T-helper 1 cell treated with Interleukin-12 subunit alpha and Interleukin-12 subunit beta and Interleukin-4 antibody, amounts not matched to agents 30 ng/mL and 1 ng/mL, for 36 hours (primary cell): ENCODE data around the gene TNK1. TPM values are rescaled to one million over a fixed set of nuclear protein-coding genes. Genes with fewer than 3 reads are reported as not detected.

Experiments used
- intact Hi-C: fragments of 100-400 bp; cut with micrococcal nuclease; formaldehyde crosslinking; loops from one replicate; pipeline ENCODE4 v1.15.1; 2024
- total RNA-seq: library from RNA; stranded (reverse); gene quantifications from 2 replicates; pipeline ENCODE4 v1.2.3, GENCODE V29; 2022

The TNK1 gene
- total RNA-seq, 1 donor from 2014 or later, result 1.1 TPM

DNA sequence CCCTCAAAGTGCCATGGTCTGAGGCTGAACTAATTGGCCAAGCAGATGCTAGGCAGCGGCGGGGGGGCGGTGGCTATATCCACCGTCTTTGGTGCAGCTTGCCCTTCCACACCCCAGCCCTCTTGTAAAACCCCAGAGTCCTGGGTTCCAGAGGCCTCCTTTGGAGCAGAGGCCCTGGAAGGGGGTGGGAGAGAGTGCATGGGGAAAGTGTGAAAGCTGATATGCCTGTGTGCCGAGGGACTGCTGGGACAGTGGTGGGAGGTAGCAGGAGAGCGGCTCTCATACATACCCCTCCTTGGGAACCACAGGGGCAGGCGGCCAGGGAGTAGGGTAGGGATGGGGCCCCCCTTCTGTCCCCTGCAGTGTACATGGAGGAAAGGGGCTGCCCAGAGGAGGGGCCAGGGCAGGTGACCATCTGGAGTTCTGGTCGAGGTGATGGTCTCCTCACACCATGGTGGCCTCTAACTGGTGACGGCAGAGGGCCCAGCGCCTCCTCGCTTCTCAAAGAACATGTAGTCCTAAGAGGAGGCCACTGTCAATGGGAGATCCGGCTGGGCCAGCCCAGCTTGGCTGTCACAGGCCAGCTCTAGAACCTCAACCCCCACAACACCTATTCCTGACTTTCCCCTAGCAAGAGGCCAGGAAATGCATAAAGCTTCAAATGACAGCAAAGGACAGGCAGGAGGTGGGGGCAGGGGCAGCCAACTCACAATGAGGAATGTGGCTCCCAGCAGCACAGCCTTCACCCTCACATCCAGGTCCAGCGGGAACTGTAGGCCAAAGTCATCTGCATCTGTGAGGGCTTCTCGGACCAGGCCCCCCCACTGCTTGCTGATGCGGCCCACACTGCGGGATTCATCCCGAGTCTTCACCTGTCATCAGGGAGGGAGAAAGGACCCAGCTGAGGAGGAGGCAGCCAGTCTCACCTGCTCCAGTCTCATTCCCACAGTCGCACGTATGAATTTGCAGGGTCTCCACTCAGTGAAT lies 9.3 kb downstream of the TNK1 start:
- intact Hi-C loops, result no loop called here

DNA sequence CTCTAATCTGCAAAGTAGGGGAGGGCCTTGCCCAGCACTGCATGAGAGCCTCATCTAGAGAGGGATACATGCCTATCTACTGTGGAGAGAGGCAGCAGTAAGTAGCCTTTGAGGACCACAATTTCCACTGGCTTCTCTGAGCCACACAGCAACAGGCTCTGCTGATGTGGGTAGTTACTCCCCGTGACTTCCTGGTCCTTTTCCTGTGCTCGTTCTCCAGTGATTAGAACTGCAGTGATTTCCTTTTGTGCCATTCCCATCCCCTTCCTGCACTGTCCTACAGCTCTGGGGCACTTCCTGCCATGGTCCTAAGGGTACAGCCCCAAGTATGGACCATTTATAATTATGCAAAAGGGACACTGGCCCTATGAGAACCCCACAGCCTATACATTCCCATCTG lies 10.4 kb downstream of the TNK1 start:
- intact Hi-C loops, result no loop called here

- intact Hi-C loops, result no loop called here
Measured at GRCh38 chr17:7392696-7393612, 12.1 kb downstream of the TNK1 start.

- intact Hi-C loops, result loop anchor here (1.0 to 2.0 kb wide), 9 partner anchors 10 to 189 kb away; partner anchors contain the start of genes NEURL4, POLR2A, TMEM102 and TMEM256
Measured at GRCh38 chr17:7393613-7394451, 12.9 kb downstream of the TNK1 start.

DNA sequence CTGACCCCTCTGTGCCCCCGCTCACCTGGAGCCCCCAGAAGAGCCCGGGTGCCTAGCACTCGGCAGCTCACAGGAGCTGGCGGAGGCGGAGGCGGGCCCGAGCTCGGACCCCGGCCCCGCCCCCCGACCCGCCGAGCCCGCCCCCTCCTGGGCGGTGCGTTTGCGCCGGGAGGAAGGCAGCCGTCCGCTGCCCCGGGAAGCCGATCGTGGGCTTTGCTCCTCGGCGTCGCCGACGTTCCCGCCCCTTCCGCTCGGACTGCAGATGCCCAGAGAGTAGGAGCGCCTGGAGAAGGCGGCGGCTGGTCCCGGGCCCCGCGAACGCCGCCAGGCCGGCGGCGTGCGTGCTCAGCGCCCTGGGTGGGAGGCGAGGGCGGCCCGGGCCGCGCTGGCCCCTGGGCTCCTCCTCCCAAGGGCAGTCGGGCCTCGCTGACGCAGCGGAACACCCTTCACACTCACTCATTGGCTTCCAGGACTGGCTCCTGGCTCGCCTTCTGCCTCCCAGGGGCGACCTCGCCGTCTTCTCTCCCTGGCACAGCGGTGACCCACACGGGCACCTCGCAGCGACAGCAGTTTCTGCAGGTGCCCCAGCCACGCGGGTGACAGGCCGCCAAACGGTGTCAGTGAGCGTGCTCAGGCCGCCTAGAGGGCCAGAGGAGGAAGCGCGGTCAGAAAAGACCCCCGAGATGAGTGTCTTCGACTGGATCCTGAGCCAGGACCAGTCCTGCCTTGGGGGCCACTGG lies 13.7 kb downstream of the TNK1 start, which contains the start of gene PLSCR3:
PLSCR3 (minus strand) TSS at position 74 of the 740 bp plus-strand sequence. CDS start 415 bp downstream, outside the sequence.
- intact Hi-C loops, result loop anchor here (1.0 to 2.0 kb wide), 9 partner anchors 10 to 189 kb away; partner anchors contain the start of genes NEURL4, POLR2A, TMEM102 and TMEM256

DNA sequence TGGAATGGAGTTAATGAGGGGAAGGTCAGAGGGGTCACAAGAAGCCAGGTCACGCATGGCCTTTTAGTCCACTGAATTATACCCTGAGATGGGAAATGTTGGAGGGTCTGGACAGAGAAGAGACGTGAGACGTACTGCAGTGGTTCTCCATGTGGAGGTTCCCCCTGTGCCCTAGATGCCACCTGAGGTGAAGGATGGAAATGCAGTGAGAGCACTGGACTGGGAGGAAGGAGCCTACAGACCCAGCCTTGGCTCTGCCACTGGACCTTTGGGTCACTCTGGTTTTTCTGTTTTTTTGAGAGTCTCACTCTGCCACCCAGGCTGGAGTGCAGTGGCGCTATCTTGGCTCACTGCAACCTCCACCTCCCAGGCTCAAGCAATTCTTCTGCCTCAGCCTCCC lies 15.3 kb downstream of the TNK1 start:
- intact Hi-C loops, result no loop called here

GRCh38 chr17:7398612-7399011 lies 17.7 kb downstream of the TNK1 start:
- intact Hi-C loops, result no loop called here

GRCh38 chr17:7403043-7403726 lies 22.3 kb downstream of the TNK1 start:
- intact Hi-C loops, result loop anchor here (5.0 kb wide), 1 partner anchor 439 kb away; no protein-coding TSS in a partner anchor

DNA sequence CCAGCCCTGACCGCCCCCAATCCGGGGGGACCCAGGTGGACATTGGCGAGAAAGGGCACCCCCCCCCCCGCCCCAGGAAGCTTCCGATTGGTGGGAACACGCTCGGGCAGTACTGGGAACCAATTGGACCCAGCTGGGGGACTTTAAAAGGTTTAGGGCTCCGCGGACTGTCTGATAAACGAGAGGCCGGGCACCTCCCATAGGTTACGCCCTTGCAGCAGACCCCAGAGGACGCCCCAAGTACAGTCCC lies 22.8 kb downstream of the TNK1 start:
- intact Hi-C loops, result loop anchor here (5.0 kb wide), 1 partner anchor 439 kb away; no protein-coding TSS in a partner anchor

DNA sequence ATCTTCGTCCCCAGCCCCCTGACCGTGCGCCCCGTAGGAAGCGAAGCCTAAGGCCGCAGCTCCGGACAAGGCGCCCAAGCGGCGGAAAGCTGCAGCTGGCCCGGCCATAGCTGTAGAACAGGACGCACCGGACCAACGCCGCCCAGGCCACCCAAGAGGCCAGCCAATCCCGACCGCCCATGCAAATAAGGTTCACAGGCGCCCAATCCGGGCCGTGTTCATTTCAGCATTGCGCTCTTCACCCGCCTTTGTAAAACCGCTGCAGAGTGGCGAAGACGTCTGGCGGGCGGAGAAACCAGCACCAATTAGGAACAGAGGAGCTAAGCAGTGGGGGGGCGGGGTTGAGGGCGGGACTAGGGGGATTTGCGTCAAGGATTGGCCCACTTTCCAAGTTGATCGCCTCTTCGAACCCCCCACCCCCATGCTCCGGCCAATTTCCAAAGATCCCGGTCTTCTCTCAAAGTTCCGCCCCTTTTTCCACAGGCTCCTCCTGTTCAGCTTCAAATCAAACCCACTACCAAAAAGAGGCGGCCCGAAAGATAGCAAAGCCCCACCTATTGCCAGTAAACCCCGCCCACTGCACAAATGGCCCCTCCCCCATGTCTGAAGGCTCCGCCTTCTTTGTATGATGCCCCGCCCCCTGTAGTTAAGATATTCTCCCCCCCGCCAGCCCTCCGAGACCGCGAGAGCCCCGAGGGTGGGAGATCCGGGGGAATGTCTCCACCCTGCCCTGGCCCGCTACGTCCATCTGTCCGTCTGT lies 23.3 kb downstream of the TNK1 start, which contains the start of gene TMEM256:
TMEM256 (minus strand) TSS at position 121 of the 760 bp plus-strand sequence; CDS start at position 108, 13 bp downstream.
- intact Hi-C loops, result loop anchor here (1.0 to 5.0 kb wide), 13 partner anchors 10 to 438 kb away; partner anchors contain the start of genes ACAP1, FXR2, NEURL4 and PLSCR3

DNA sequence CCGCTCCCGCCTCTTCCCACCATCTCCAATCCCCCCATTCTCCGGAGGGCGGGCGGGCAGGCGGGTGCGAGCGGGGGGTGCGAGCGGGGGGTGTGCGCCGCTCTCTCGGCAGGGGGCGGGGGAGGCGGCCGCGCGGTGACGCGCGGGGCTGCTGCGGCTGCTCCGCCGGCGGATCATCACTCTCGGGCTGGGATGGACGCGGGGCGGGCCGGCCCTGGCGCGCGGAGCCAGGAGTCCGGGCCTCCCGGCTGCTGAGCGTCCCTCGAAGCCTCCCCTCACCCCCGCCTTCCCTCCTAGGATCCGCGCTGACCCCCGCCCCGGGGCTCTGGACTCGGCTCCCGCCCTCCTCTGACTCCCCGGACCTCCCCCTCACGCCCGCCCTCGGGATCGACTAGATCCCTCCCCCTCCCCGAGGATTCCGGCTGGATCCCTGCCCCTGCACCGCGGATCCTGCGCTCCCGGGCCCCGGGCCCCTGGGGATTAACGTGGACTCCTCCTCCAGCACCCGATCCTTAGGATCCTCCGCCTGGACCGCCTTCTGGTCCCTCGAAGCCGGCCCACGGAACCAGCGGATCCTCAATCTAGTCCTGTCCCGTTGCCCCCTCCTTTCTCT lies 24.0 kb downstream of the TNK1 start:
- intact Hi-C loops, result loop anchor here (1.0 to 5.0 kb wide), 13 partner anchors 11 to 437 kb away; partner anchors contain the start of genes ACAP1, FXR2, NEURL4 and PLSCR3

DNA sequence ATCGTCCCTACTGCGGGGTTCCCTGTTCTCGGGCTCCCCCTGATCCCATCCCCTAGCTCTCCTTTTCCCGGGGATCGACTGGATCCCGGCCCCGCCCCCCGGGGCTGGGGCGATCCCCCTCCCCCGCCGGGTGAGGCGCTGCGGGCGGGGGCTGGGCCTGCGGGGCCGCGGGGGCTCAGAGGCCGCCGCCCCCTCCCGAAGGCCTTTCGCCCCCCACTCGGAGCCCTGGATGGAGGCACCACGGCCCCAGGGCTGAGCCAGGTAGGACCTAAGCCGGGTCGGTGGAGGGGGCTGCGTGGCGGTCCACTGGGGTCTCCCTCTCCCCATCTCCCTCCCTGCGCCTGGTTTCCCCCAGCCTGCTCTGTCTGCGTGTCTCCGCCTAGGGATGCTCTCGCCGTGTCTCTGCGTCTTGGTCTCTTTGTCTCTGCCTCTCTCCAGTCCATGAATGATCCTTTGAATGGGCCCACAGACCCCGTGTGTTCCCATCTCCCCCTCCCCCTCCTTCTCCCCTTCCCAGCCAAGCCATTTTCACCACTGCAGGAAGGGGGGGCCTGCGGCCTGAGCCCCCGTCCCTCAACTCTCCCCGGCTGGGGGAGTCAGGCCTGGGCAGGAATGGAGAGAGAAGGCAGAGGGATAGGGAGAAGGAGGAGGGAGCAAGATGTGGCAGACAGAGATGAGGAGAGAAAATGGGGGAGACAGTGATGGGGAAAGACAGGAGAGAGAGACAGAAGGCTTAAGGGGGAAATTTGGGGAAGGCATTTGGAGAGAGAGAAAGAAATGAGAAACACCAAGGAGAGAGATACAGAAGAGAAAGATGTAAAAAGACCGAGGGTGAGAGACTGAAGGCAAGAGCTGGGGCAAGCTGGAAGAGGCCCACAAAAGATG lies 24.7 kb downstream of the TNK1 start:
- intact Hi-C loops, result no loop called here

GRCh38 chr17:7406235-7406825 lies 25.4 kb downstream of the TNK1 start:
- intact Hi-C loops, result no loop called here

DNA sequence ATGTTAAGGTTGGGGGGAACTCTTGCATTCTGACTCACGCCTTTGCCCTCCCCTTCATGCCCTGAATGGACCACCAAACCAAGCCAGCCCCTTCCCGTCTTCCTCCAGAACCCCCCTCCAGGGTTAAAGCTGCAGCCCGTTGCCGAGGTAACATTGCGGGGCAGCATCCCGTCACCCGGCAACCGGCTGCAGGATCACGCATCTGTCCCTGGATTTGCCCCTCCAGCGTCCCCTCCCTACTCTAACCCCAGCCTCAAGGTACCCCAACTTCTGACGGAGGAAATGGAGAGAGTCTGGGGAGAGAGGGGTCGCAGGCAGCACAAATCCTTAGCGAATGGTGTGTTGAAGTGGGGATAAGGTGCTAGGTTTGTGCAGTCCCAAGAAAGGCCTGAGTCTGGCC lies 26.2 kb downstream of the TNK1 start:
- intact Hi-C loops, result no loop called here

DNA sequence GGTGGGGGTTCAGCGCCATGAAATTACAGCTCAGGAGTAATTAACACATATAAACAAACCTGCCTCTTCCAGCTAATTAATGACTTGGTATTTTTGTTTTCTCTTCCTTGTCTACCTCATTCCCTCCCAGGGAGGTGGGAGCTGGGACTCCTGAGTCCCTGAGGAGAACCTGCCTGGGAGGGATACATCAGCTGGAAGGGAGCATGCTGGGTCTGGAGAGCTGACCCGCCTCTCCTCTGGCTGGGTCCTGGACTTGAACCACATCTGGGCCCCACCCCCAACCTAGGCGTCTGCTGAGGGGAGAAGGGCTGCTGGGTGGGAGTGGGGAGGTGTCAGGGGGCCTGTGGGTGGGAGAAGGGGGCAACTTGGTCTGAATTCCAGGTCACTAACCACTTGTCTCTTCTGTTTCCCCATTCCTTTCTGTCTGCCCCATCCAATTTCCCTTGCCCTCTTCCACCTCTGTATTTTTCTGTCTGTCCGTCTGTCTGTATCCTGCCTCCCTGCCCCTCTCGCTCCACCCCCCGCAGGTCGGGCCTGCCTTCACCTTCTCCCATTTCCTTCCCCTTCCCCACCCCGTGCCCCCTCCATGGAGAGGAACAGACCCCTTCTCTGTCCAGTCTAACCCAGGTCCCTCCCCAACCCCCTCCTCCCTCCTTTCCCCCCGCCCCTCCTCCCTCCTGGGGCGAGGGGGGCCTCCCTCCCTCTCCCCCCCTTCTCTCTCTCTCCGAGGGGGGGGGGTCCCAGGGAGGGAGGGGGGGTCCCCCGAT lies 26.8 kb downstream of the TNK1 start, which contains the start of gene NLGN2:
NLGN2 (plus strand) TSS at position 361 of the 767 bp plus-strand sequence. CDS start 411 bp downstream, outside the sequence.
- intact Hi-C loops, result no loop called here
